Gastrocnemius medialis (tissue), 4 donors: Measurements from ENCODE around the gene USP26. TPM values are rescaled to one million over a fixed set of nuclear protein-coding genes. Genes with fewer than 3 reads are reported as not detected.
"Not testable (repeated sequence)": the region's sequence is repeated elsewhere in the genome, so short reads cannot be mapped to it uniquely, and the experiment has no call there.

Experiments used
- ATAC-seq, 2 donors: fragments of 150-250 bp; one replicate each; pipeline ENCODE4 v1.9.1; 2016
- DNase-seq, 2 donors: peaks; one replicate each; pipeline ENCODE4 v3.0.0-alpha.2; 2019
- H3K27ac ChIP-seq, 4 donors: fragments of 200-600 bp; sonication (generic); 1 replicate in 1 of 4; 2 replicates in 3 of 4; pipeline ENCODE4 v1.5.1; 2016 to 2018; ENCODE audit warnings: mild to moderate bottlenecking in 2 of 4, moderate library complexity in 1 of 4
- H3K27me3 ChIP-seq, 3 donors: fragments of 200-600 bp; sonication (generic) in 2 of 3; 1 replicate in 1 of 3; 2 replicates in 2 of 3; pipeline versions ENCODE4 v1.5.1 to v1.6.0; 2016 to 2019; ENCODE audit warnings: mild to moderate bottlenecking in 1 of 3, moderate library complexity in 1 of 3
- H3K36me3 ChIP-seq, 2 donors: fragments of 200-600 bp; sonication (generic) in 1 of 2; one replicate each; pipeline ENCODE4 v1.5.1; 2017 to 2018
- H3K4me1 ChIP-seq, 2 donors: fragments of 200-600 bp; sonication (generic) in 1 of 2; one replicate each; pipeline ENCODE4 v1.5.1; 2016 to 2017; ENCODE audit warnings: mild to moderate bottlenecking in 2 of 2
- H3K4me3 ChIP-seq, 4 donors: fragments of 200-600 bp; sonication (generic) in 3 of 4; 1 replicate in 1 of 4; 2 replicates in 3 of 4; pipeline ENCODE4 v1.5.1; 2016 to 2019; ENCODE audit warnings: mild to moderate bottlenecking in 2 of 4
- H3K9me3 ChIP-seq, 3 donors: fragments of 200-600 bp; sonication (generic) in 2 of 3; 1 replicate in 1 of 3; 2 replicates in 2 of 3; pipeline ENCODE4 v1.5.1; 2016 to 2019
- CTCF ChIP-seq, 5 experiments: fragments of 450-650 bp in 3 of 5; fragments of 200-600 bp in 2 of 5; sonication (generic) in 2 of 5; IDR thresholded peaks in 4 of 5; conservative IDR thresholded peaks in 1 of 5; 1 replicate in 4 of 5; 2 replicates in 1 of 5; pipeline ENCODE4 v1.5.1; 2016 to 2019; ENCODE audit warnings: antibody characterized with exemption in 5 of 5, mild to moderate bottlenecking in 3 of 5, moderate library complexity in 3 of 5
- POLR2A ChIP-seq, 2 donors: fragments of 450-650 bp; IDR thresholded peaks; one replicate each; pipeline ENCODE4 v1.6.1; 2017; ENCODE audit warnings: antibody characterized with exemption in 2 of 2, mild to moderate bottlenecking in 2 of 2, moderate library complexity in 2 of 2
- in situ Hi-C, 4 donors: fragments of 200-750 bp; cut with MboI; loops; one replicate each; pipeline versions ENCODE4 v1.15.0 to v1.8.0; 2017; ENCODE audit warnings: low sequenced_read_pairs in 4 of 4
- intact Hi-C: fragments of 100-400 bp; cut with DNase I; formaldehyde crosslinking; loops from one replicate; pipeline ENCODE4 v1.15.1; 2023; ENCODE audit warnings: low total_unique reads
- total RNA-seq, 4 donors: library from RNA; depleted of rRNA; stranded (reverse); fragments of >200 nt; gene quantifications; one replicate each; pipeline versions ENCODE4 v1.1.0 to v1.2.3, GENCODE V29; 2016

Gene USP26
- total RNA-seq, 4 donors from 2014 or later: not detected

- no peaks in the 10 kb centered on the region for H3K9me3 ChIP-seq
- H3K27me3 ChIP-seq: peaks cover 0 to 1% (median 0%) of the 10 kb centered on the region in 3 donors
- no peak overlapping the region for H3K4me3 ChIP-seq
- H3K27ac ChIP-seq: no peak overlapping the region
- in situ Hi-C loops: no loop called here
- TF ChIP-seq CTCF (IDR thresholded peaks at IDR 0.05 in 4 of 5, conservative IDR thresholded peaks at IDR 0.05 in 1 of 5) (no peak), POLR2A (IDR thresholded peaks at IDR 0.05) (no peak)
- intact Hi-C loops: no loop called here
- H3K36me3 ChIP-seq: no peaks in the 10 kb centered on the region
- ATAC-seq: no peak
- DNase-seq: no peak
- no peaks in the 10 kb centered on the region for H3K4me1 ChIP-seq
These were observed 50.9 kb downstream of the USP26 start for GRCh38 chrX:133045986-133046385.

DNA sequence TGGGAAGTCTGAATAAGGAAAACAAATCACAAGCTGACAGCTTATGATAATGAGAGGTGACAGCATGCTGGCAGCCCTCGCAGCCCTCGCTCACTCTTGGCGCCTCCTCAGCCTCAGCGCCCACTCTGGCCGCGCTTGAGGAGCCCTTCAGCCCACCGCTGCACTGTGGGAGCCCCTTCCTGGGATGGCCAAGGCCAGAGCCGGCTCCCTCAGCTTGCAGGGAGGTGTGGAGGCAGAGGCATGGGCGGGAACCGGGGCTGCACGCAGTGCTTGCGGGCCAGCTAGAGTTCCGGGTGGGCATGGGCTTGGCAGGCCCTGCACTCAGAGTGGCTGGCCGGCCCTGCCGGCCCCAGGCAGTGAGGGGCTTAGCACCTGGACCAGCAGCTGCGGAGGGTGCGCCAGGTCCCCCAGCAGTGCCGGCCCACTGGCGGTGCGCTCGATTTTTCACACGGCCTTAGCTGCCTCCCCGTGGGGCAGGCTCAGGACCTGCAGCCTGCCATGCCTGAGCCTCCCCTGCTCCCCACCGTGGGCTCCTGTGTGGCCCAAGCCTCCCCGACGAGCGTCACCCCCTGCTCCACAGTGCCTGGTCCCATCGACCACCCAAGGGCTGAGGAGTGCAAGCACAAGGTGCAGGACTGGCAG lies 52.6 kb downstream of the USP26 start:
- H3K27me3 ChIP-seq, intact Hi-C loops, H3K9me3 ChIP-seq, H3K36me3 ChIP-seq, H3K4me1 ChIP-seq, DNase-seq, in situ Hi-C loops, ATAC-seq, H3K4me3 ChIP-seq, H3K27ac ChIP-seq: not testable (repeated sequence)

- H3K27me3 ChIP-seq: peaks cover 0 to 3% (median 0%) of the 10 kb centered on the region in 3 donors
- no peak overlapping the region for H3K27ac ChIP-seq
- no peak overlapping the region for H3K4me3 ChIP-seq
- ATAC-seq (no peak), DNase-seq (no peak)
- H3K4me1 ChIP-seq: no peaks in the 10 kb centered on the region
- intact Hi-C loops: no loop called here
- no peak for TF ChIP-seq CTCF (IDR thresholded peaks at IDR 0.05 in 4 of 5, conservative IDR thresholded peaks at IDR 0.05 in 1 of 5)
- TF ChIP-seq POLR2A (IDR thresholded peaks at IDR 0.05): no peak
- no peaks in the 10 kb centered on the region for H3K36me3 ChIP-seq
- in situ Hi-C loops: no loop called here
- no peaks in the 10 kb centered on the region for H3K9me3 ChIP-seq
These were observed 54.6 kb downstream of the USP26 start for GRCh38 chrX:133042260-133042659.

GRCh38 chrX:133033010-133033409 lies 63.9 kb downstream of the USP26 start:
- Histone ChIP-seq H3K36me3 (no peaks in the 10 kb centered on the region), H3K27me3 (peaks cover 0 to 4% (median 0%) of the 10 kb centered on the region in 3 donors), H3K9me3 (no peaks in the 10 kb centered on the region), H3K4me1 (no peaks in the 10 kb centered on the region), H3K4me3 (no peak overlapping the region), H3K27ac (no peak overlapping the region)
- TF ChIP-seq POLR2A (IDR thresholded peaks at IDR 0.05) (no peak), CTCF (IDR thresholded peaks at IDR 0.05 in 4 of 5, conservative IDR thresholded peaks at IDR 0.05 in 1 of 5) (no peak)
- in situ Hi-C loops (no loop called here), intact Hi-C loops (no loop called here)
- no peak for ATAC-seq
- no peak for DNase-seq

DNA sequence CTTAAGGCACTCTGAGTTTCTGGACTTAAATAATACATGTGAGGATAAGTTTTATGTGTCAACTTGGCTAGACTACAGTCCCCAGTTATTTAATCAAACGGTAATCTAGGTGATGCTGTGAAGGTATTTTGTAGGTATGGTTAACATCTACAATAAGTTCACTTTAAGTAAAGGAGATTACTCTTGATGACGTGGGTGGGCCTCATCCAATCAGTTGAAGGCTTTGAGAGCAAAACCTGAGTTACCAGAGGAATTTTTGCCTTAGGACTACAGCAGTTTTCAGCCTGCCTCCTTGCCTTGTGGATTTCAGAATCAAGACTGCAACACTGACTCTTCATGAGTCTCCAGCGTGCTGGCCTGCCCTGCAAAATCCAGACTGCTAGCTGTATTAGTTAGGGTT lies 78.7 kb downstream of the USP26 start:
- TF ChIP-seq POLR2A (IDR thresholded peaks at IDR 0.05): no peak
- TF ChIP-seq CTCF (IDR thresholded peaks at IDR 0.05 in 4 of 5, conservative IDR thresholded peaks at IDR 0.05 in 1 of 5): no peak
- H3K9me3 ChIP-seq: no peaks in the 10 kb centered on the region
- no peaks in the 10 kb centered on the region for H3K27me3 ChIP-seq
- DNase-seq (no peak), ATAC-seq (no peak)
- in situ Hi-C loops: no loop called here
- H3K27ac ChIP-seq: no peak overlapping the region
- H3K4me1 ChIP-seq: no peaks in the 10 kb centered on the region
- H3K36me3 ChIP-seq: no peaks in the 10 kb centered on the region
- intact Hi-C loops: no loop called here
- H3K4me3 ChIP-seq: no peak overlapping the region
